GM12892 (cell line): ENCODE results near the gene SOX18.
A peak's percentile ranks its signal among the peaks of the same experiment; 100 is the strongest.

Experiments used
- DNase-seq: peaks from one replicate; pipeline ENCODE4 v3.0.0; 2011; ENCODE audit not compliant: insufficient read length
- FAIRE-seq: peaks from 2 replicates; lab custom pipeline; 2011; peaks lifted over from hg19 to GRCh38; lab: Jason Lieb, UNC
- POLR2A ChIP-seq: IDR thresholded peaks from 2 replicates; pipeline ENCODE4 v1.6.1; 2011; ENCODE audit warnings: low read depth, low read length, control low read depth
- POLR2AphosphoS5 ChIP-seq: IDR thresholded peaks from 2 replicates; pipeline ENCODE4 v1.6.1; 2011; ENCODE audit warnings: low read depth, low read length, control low read depth
- TAF1 ChIP-seq: IDR thresholded peaks from 2 replicates; pipeline ENCODE4 v1.6.1; 2011; ENCODE audit warnings: low read depth, mild to moderate bottlenecking, control low read depth, low read length, borderline replicate concordance

SOX18 gene

GRCh38 chr20:64071341-64072332 lies 22.2 kb upstream of the SOX18 start:
- FAIRE-seq (no peak), DNase-seq (no peak)
- peak; percentile 67 for TF ChIP-seq POLR2AphosphoS5
- TF ChIP-seq POLR2A: peak; percentile 38; the same call in 1 of the 2 replicates
- TF ChIP-seq TAF1: no peak

- DNase-seq: no peak
These were observed 21.0 kb upstream of the SOX18 start for GRCh38 chr20:64070244-64070993.

GRCh38 chr20:64069614-64070243 lies 20.3 kb upstream of the SOX18 start:
- TF ChIP-seq TAF1: no peak
- no peak for TF ChIP-seq POLR2AphosphoS5
- no peak for TF ChIP-seq POLR2A
- FAIRE-seq (peak; percentile 56), DNase-seq (peak; percentile 67)

More at GRCh38 chr20:64070244-64070993, 21.0 kb upstream of the SOX18 start:
- TF ChIP-seq POLR2AphosphoS5: no peak
- TF ChIP-seq POLR2A: no peak
- TF ChIP-seq TAF1: no peak
- no peak for FAIRE-seq

GRCh38 chr20:64069209-64069613 lies 19.8 kb upstream of the SOX18 start:
- no peak for TF ChIP-seq POLR2AphosphoS5
- no peak for TF ChIP-seq TAF1
- TF ChIP-seq POLR2A: no peak
- DNase-seq: no peak
- FAIRE-seq: no peak

- DNase-seq: no peak
- TF ChIP-seq POLR2A (no peak; the same call in 1 of the 2 replicates), POLR2AphosphoS5 (no peak; the same call in 1 of the 2 replicates), TAF1 (no peak)
- no peak for FAIRE-seq
These were observed 19.2 kb upstream of the SOX18 start for GRCh38 chr20:64068386-64069208.

GRCh38 chr20:64067733-64068307 lies 18.4 kb upstream of the SOX18 start:
- TF ChIP-seq TAF1 (no peak), POLR2A (no peak), POLR2AphosphoS5 (no peak)
- FAIRE-seq (no peak), DNase-seq (no peak)

- no peak for DNase-seq
- TF ChIP-seq TAF1 (no peak), POLR2AphosphoS5 (no peak), POLR2A (no peak)
- no peak for FAIRE-seq
These were observed 17.7 kb upstream of the SOX18 start for GRCh38 chr20:64067005-64067632.

GRCh38 chr20:64065974-64066343 lies 16.5 kb upstream of the SOX18 start:
- peak; percentile 75 for DNase-seq
- no peak for TF ChIP-seq POLR2A
- TF ChIP-seq POLR2AphosphoS5: no peak
- TF ChIP-seq TAF1: no peak
- peak; percentile 17 for FAIRE-seq

- DNase-seq (no peak), FAIRE-seq (no peak)
- TF ChIP-seq TAF1 (no peak), POLR2A (no peak), POLR2AphosphoS5 (no peak)
These were observed 15.9 kb upstream of the SOX18 start for GRCh38 chr20:64065062-64065973.
